SK-N-SH (cell line): ENCODE data around the gene GNAT2. TPM values are rescaled to one million over a fixed set of nuclear protein-coding genes. Genes with fewer than 3 reads are reported as not detected.

Experiments used
- CTCF ChIA-PET: fragments of 300-600, 350-600 bp; formaldehyde crosslinking; extraction: SDS; loops from one replicate; lab custom pipeline; 2021; lab: Yijun Ruan, JAX
- POLR2A ChIA-PET: fragments of 350-600 bp; sonication (Branson Sonifier 250); formaldehyde crosslinking; extraction: SDS; loops from one replicate; lab custom pipeline; 2020; ENCODE audit warnings: antibody characterized with exemption, inconsistent platforms; lab: Yijun Ruan, JAX
- DNase-seq: peaks from one replicate; pipeline ENCODE4 v3.0.0; 2012
- H2AFZ ChIP-seq: fragments of 200-600 bp; sonication (generic); 2 replicates; pipeline ENCODE4 v1.8.1; 2016; ENCODE audit warnings: antibody characterized with exemption, mild to moderate bottlenecking, low read depth
- H3F3A ChIP-seq: fragments of 200-600 bp; sonication (generic); replicated peaks from 2 replicates; pipeline ENCODE3; 2016; ENCODE audit warnings: antibody characterized with exemption, mild to moderate bottlenecking; ENCODE audit not compliant: insufficient read depth
- H3K27ac ChIP-seq, 2 experiments: fragments of 200-500 bp in 1 of 2; fragments of 200-600 bp in 1 of 2; sonication (Bioruptor generic) in 1 of 2; sonication (generic), shearing (Covaris generic) in 1 of 2; 2 replicates each; pipeline versions ENCODE4 v1.5.1 to v1.6.1; 2014 to 2016; ENCODE audit warnings: low read depth in 2 of 2, inconsistent platforms in 1 of 2, low read length in 1 of 2, mild to moderate bottlenecking in 1 of 2, mixed read lengths in 1 of 2
- H3K27me3 ChIP-seq: fragments of 200-600 bp; sonication (generic), shearing (Covaris generic); 2 replicates; pipeline ENCODE4 v1.6.1; 2016; ENCODE audit warnings: mixed run types; ENCODE audit not compliant: insufficient read depth
- H3K36me3 ChIP-seq, 2 experiments: fragments of 200-500 bp in 1 of 2; fragments of 200-600 bp in 1 of 2; sonication (Bioruptor generic) in 1 of 2; sonication (generic) in 1 of 2; replicated peaks in 1 of 2; 2 replicates each; pipeline versions ENCODE3 to v1.5.1; 2014 to 2016; ENCODE audit warnings: low read length in 1 of 2, mild to moderate bottlenecking in 1 of 2; ENCODE audit not compliant: insufficient read depth in 2 of 2, control insufficient read depth in 1 of 2
- H3K4me1 ChIP-seq, 2 experiments: fragments of 200-500 bp in 1 of 2; fragments of 200-600 bp in 1 of 2; sonication (Bioruptor generic) in 1 of 2; sonication (generic), shearing (Covaris generic) in 1 of 2; 2 replicates each; pipeline versions ENCODE4 v1.5.1 to v1.6.1; 2014 to 2016; ENCODE audit warnings: low read depth in 1 of 2, low read length in 1 of 2, mixed run types in 1 of 2; ENCODE audit not compliant: insufficient read depth in 2 of 2, control insufficient read depth in 1 of 2
- H3K4me2 ChIP-seq: fragments of 200-600 bp; sonication (generic), shearing (Covaris generic); 2 replicates; pipeline ENCODE4 v1.6.1; 2017; ENCODE audit warnings: mixed run types
- H3K4me3 ChIP-seq, 2 experiments: fragments of 200-500 bp in 1 of 2; fragments of 200-600 bp in 1 of 2; sonication (Bioruptor generic) in 1 of 2; sonication (generic), shearing (Covaris generic) in 1 of 2; 2 replicates each; pipeline versions ENCODE4 v1.5.1 to v1.8.1; 2014 to 2016; ENCODE audit warnings: low read depth in 2 of 2, inconsistent platforms in 1 of 2, low read length in 1 of 2, mild to moderate bottlenecking in 1 of 2, mixed read lengths in 1 of 2, moderate library complexity in 1 of 2
- H3K79me2 ChIP-seq: fragments of 200-600 bp; sonication (generic); 2 replicates; pipeline ENCODE4 v1.8.1; 2017; ENCODE audit warnings: mild to moderate bottlenecking; ENCODE audit not compliant: insufficient read depth
- H3K9ac ChIP-seq: fragments of 200-600 bp; sonication (generic); 2 replicates; pipeline ENCODE4 v1.6.1; 2017; ENCODE audit warnings: mixed run types
- H3K9me2 ChIP-seq: fragments of 200-600 bp; sonication (generic); 2 replicates; pipeline ENCODE4 v1.6.1; 2017; ENCODE audit warnings: mixed run types
- H3K9me3 ChIP-seq: fragments of 200-600 bp; sonication (generic); 2 replicates; pipeline ENCODE4 v1.6.1; 2017; ENCODE audit warnings: mixed run types, mild to moderate bottlenecking, moderate library complexity
- H4K20me1 ChIP-seq: fragments of 200-600 bp; sonication (generic); 2 replicates; pipeline ENCODE4 v1.6.1; 2017; ENCODE audit warnings: mild to moderate bottlenecking, mixed run types; ENCODE audit not compliant: insufficient read depth
- ELF1 ChIP-seq: IDR thresholded peaks from 2 replicates; pipeline ENCODE4 v1.4.0; 2012
- FOSL2 ChIP-seq: IDR thresholded peaks from 2 replicates; pipeline ENCODE4 v1.4.0; 2012; ENCODE audit warnings: low read depth, mild to moderate bottlenecking, moderate library complexity, borderline replicate concordance
- GABPA ChIP-seq: IDR thresholded peaks from 2 replicates; pipeline ENCODE4 v1.4.0; 2012; ENCODE audit warnings: low read depth, mild to moderate bottlenecking
- GATA2 ChIP-seq: sonication (generic); formaldehyde crosslinking; IDR thresholded peaks from 2 replicates; pipeline ENCODE4 v1.5.0; 2020; ENCODE audit warnings: mild to moderate bottlenecking, missing genetic modification reagents
- JUND ChIP-seq: IDR thresholded peaks from 2 replicates; pipeline ENCODE4 v1.4.0; 2012
- NRF1 ChIP-seq: IDR thresholded peaks from 2 replicates; pipeline ENCODE4 v1.6.1; 2012; ENCODE audit warnings: low read depth, mild to moderate bottlenecking, low read length
- POLR2AphosphoS5 ChIP-seq: IDR thresholded peaks from 2 replicates; pipeline ENCODE4 v1.6.1; 2012; ENCODE audit warnings: low read depth, low read length
- RAD21 ChIP-seq: IDR thresholded peaks from 2 replicates; pipeline ENCODE4 v1.6.1; 2012; ENCODE audit warnings: mild to moderate bottlenecking, low read length
- REST ChIP-seq: IDR thresholded peaks from 2 replicates; pipeline ENCODE4 v1.6.1; 2012; ENCODE audit warnings: mild to moderate bottlenecking, low read depth, low read length, moderate library complexity
- SIN3A ChIP-seq: IDR thresholded peaks from 2 replicates; pipeline ENCODE4 v1.6.1; 2012; ENCODE audit warnings: low read depth, mild to moderate bottlenecking, low read length, moderate library complexity, borderline replicate concordance
- TAF1 ChIP-seq: IDR thresholded peaks from 2 replicates; pipeline ENCODE4 v1.6.1; 2012; ENCODE audit warnings: low read depth, mild to moderate bottlenecking, low read length, moderate library complexity, borderline replicate concordance
- TCF12 ChIP-seq: IDR thresholded peaks from 2 replicates; pipeline ENCODE4 v1.4.0; 2012
- TEAD4 ChIP-seq: IDR thresholded peaks from 2 replicates; pipeline ENCODE4 v1.4.0; 2012; ENCODE audit warnings: mild to moderate bottlenecking, borderline replicate concordance; ENCODE audit not compliant: insufficient read depth
- USF1 ChIP-seq: IDR thresholded peaks from 2 replicates; pipeline ENCODE4 v1.4.0; 2012; ENCODE audit warnings: low read depth, borderline replicate concordance
- YY1 ChIP-seq: IDR thresholded peaks from 2 replicates; pipeline ENCODE4 v1.4.0; 2012; ENCODE audit warnings: low read depth, mild to moderate bottlenecking
- ZBTB33 ChIP-seq: IDR thresholded peaks from 2 replicates; pipeline ENCODE4 v1.4.0; 2012; ENCODE audit warnings: low read depth, borderline replicate concordance
- WGBS: methylation state at CpG from one replicate; pipeline ENCODE4 v1.1.6; 2017; ENCODE audit warnings: low lambda C conversion rate; 5-methylcytosine and 5-hydroxymethylcytosine counted together
- polyA plus RNA-seq, 3 experiments: library from polyadenylated mRNA; depleted of rRNA; stranded (reverse); fragments of >200 nt; gene quantifications; 2 replicates each; pipeline ENCODE4 v1.2.3, GENCODE V29; 2012

The GNAT2 gene
- polyA plus RNA-seq, 1 of the 3 experiments (the other 2 are of a cell fraction), result 0.16 TPM

GRCh38 chr1:109659145-109659544 is 39.7 kb upstream of the GNAT2 start:
- WGBS, result 68% methylated on average over 2 of the region's 2 CpGs
- Histone ChIP-seq H4K20me1 (no peaks in the 10 kb centered on the region), H3K4me2 (no peak overlapping the region), H3K9me3 (no peaks in the 10 kb centered on the region), H3K4me3 (no peak overlapping the region), H3K4me1 (peaks cover 7 to 12% of the 10 kb centered on the region in 2 experiments; a peak in 2 of 4 replicates), H2AFZ (no peak overlapping the region), H3K79me2 (no peaks in the 10 kb centered on the region), H3K9ac (no peak overlapping the region), H3K27me3 (no peaks in the 10 kb centered on the region), H3K27ac (no peak overlapping the region), H3K36me3 (peaks cover 0 to 10% of the 10 kb centered on the region in 2 experiments), H3K9me2 (no peaks in the 10 kb centered on the region), H3F3A (no peaks in the 10 kb centered on the region)
- TF ChIP-seq YY1 (no peak), SIN3A (no peak), GATA2 (no peak), ELF1 (no peak), FOSL2 (no peak), TCF12 (no peak), REST (no peak), ZBTB33 (no peak)
- ChIA-PET CTCF (interaction anchor here (1.0 to 1.8 kb wide), 2 partner anchors 19 to 127 kb away, joined by 3 to 6 read pairs; no protein-coding TSS in a partner anchor), POLR2A (no interaction called here)
- DNase-seq, result no peak

- Histone ChIP-seq H3K27me3 (no peaks in the 10 kb centered on the region), H3K4me2 (no peak overlapping the region)
- TF ChIP-seq GABPA, result no peak
- TF ChIP-seq TCF12, result no peak
- no peak for TF ChIP-seq GATA2
- no peak for TF ChIP-seq TEAD4
- no peak for TF ChIP-seq NRF1
- no peak for TF ChIP-seq YY1
- no peak for TF ChIP-seq ELF1
- no peak for TF ChIP-seq USF1
- no peak for TF ChIP-seq JUND
- no peak for TF ChIP-seq TAF1
- no peak for TF ChIP-seq ZBTB33
- TF ChIP-seq RAD21, result no peak
- no peak for TF ChIP-seq POLR2AphosphoS5
- TF ChIP-seq, all 33 proteins: peak for 0
- 53% methylated on average over 3 of the region's 3 CpGs for WGBS
- Histone ChIP-seq H3K9ac (no peak overlapping the region), H3K4me1 (peaks cover 3 to 12% of the 10 kb centered on the region in 2 experiments; a peak in 3 of 4 replicates), H3K9me2 (no peaks in the 10 kb centered on the region), H3K27ac (no peak overlapping the region), H3K36me3 (peaks cover 0 to 10% of the 10 kb centered on the region in 2 experiments), H3F3A (no peaks in the 10 kb centered on the region), H3K4me3 (no peak overlapping the region), H3K9me3 (no peaks in the 10 kb centered on the region), H2AFZ (no peak overlapping the region), H4K20me1 (no peaks in the 10 kb centered on the region), H3K79me2 (no peaks in the 10 kb centered on the region)
- POLR2A ChIA-PET, result no interaction called here
- CTCF ChIA-PET, result interaction anchor here (0.8 to 4.0 kb wide), 8 partner anchors 9 to 326 kb away, joined by 3 to 29 read pairs (median 4); partner anchors contain the start of genes AHCYL1 and GSTM2
- DNase-seq, result no peak
These were observed 39.2 kb upstream of the GNAT2 start for GRCh38 chr1:109658533-109659042.
